UCSD-AML1 (cell line): ENCODE results near the gene RHOXF2B.
"Not testable (repeated sequence)": the region's sequence is repeated elsewhere in the genome, so short reads cannot be mapped to it uniquely, and the experiment has no call there.

Experiments
- DNase-seq: peaks from one replicate; lab custom pipeline; 2025; ENCODE audit not compliant: unreplicated experiment; lab: John Stamatoyannopoulos, UW

Gene RHOXF2B

DNA sequence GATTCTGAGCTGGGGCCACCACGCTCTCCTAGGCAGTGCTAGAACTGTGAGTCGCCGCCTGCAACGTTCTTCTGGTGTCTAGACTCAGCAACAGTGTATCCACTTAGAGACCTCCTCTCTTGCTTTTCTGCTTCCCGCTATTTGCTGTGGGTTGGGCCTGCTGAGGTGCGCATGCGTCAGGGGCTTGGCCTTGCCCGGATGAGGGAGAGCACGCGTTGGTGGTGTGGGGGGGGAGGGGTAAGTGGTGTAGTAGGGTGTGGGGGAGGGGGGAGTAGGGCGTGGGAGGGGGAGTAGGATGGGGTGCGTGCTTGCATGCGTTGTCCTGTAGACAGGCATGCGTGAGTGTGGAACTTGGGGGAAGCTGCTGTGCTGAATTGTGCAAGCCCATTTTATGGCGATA is at the start of gene RHOXF2B:
Gene RHOXF2B, minus strand, starts transcription at position 101 of the 400 bp plus-strand sequence. CDS start 138 bp downstream, outside the sequence.
- not testable (repeated sequence) for DNase-seq

- DNase-seq = no peak
Measured at GRCh38 chrX:120125444-120125843, 48.0 kb upstream of the RHOXF2B start.

GRCh38 chrX:120120223-120120622 is 42.7 kb upstream of the RHOXF2B start:
- no peak for DNase-seq

DNA sequence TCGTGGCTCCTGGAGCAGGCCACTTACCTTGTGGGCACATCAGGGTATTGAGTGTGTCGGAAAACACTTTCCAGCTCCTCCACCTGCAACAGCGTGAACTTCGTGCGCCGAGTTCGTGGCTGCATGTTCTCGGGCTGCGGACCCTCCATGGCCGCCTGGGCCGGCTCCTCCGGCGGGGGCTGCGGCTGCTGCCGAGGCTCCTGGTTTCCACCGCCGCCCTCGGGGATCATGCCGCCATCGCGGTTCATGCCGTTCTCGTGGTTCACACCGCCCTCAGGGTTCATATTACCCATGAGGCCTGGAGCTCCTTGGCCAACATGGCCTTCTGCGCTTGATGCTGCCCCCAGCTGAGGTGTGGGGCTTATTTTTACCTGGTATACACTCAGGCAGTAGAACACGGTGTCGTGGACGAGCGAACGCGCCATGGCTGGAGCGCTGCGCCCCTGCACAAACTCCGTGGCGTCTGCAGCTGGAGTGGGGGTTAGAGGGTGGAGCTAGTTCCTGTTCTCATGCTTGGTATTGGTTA is 38.0 kb upstream of the RHOXF2B start, which contains the start of gene RHOXF1:
Gene RHOXF1, minus strand, starts transcription at position 476 of the 526 bp plus-strand sequence. Its CDS starts 51 bp downstream, at position 425.
- no peak for DNase-seq

- DNase-seq = no peak
Measured at GRCh38 chrX:120111611-120112010, 34.1 kb upstream of the RHOXF2B start.

- no peak for DNase-seq
Measured at GRCh38 chrX:120109378-120109777, 31.9 kb upstream of the RHOXF2B start.

GRCh38 chrX:120104707-120105106 is 27.2 kb upstream of the RHOXF2B start:
- DNase-seq = not testable (repeated sequence)

- not testable (repeated sequence) for DNase-seq
Measured at GRCh38 chrX:120101057-120101456, 23.6 kb upstream of the RHOXF2B start.

DNA sequence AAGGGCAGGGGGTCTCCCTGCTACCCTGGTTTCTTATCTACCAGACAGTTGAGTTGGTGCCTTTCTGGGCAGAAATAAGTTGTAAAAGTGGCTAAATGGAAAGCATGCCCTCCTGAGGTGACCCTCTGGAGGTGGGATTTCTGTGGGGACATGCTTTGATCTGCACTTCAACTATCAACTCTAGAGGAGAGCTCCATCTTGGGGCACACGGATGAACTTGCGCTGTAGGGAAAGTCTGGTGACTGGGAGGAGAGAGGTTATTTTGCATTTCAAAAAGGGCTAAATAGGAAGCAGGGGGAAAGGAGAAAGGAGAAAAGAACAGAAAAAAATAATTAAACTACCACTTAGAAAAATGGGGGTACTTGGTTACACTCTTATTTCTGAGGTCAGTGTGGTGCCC is 12.7 kb upstream of the RHOXF2B start:
- DNase-seq = no peak

GRCh38 chrX:120087289-120088017 is 10.0 kb upstream of the RHOXF2B start:
- DNase-seq = no peak

GRCh38 chrX:120085553-120086185 is 8.2 kb upstream of the RHOXF2B start:
- DNase-seq = not testable (repeated sequence)

DNA sequence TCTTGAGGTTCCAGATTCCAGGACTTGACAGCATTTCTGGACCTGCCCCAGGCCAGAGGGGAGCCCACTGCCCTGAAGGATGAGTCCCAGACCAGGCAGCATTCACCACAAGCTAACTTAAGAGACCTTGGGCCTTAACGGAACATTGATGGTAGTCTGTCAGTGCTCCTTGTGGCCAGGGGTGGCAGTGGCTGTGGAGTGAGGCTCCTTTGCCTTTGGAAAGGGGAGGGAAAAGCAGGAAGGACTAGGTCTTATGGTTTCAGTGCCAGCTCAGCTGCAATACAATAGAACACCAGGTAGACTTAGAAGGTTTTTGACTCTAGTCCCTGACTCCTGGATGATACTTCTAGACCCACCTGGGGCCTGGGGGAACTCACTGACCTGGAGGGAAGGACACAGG is 11.3 kb downstream of the RHOXF2B start:
- not testable (repeated sequence) for DNase-seq

- not testable (repeated sequence) for DNase-seq
Measured at GRCh38 chrX:120042712-120043111, 34.8 kb downstream of the RHOXF2B start.

- DNase-seq = not testable (repeated sequence)
Measured at GRCh38 chrX:120042247-120042646, 35.2 kb downstream of the RHOXF2B start.

GRCh38 chrX:120040176-120040575 is 37.3 kb downstream of the RHOXF2B start:
- not testable (repeated sequence) for DNase-seq

DNA sequence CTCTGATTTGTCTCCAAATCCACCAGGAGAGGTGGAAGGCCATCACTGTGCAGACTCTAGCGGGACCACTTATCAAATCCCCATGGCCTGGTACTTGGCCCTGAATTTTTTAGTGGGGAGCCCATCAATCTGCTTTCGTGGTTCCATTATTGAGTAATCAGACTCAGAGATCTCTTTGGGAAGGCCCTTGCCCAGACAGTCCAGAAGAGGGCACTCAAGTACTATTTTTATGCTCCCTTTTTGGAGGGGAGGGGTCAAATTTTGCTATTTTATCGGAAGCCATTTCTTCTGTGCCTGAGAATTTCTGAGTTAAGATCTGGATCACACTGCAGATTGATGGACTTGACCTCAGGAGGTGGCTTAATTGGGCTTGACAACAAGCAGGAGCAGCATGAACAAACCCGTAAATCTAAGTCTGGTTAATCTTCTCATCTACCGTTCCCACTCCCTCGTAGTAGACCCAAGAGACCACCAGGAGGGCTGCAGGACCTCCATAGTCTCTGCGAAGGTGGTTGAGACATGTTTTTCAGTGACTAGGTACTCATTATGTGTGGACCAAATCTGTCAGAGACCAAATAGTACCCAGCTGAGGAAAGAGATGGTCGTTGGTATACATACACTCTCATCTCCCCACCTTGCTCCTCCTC is 38.3 kb downstream of the RHOXF2B start:
- not testable (repeated sequence) for DNase-seq

DNA sequence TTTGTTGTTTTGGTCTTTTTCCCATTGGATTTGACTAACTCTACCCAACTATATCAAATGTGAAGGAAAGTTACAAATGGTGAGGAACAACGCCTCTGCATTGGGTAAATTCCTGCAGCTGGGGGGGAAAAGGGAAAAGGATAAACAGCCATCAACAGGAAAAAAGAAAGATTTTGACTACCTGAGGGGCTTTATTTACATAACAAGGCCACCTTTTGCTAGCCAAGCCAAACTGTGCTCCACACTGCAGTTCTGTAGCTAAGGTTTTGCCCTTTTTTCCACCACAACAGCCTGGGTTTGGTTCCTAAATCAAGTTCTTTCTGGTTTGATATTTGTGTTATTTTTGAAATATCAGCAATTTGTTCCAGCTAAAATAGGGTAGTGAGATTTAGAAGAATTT is 40.8 kb downstream of the RHOXF2B start:
- DNase-seq = no peak

- DNase-seq = not testable (repeated sequence)
Measured at GRCh38 chrX:120035522-120036309, 41.8 kb downstream of the RHOXF2B start.

GRCh38 chrX:120029354-120029753 is 48.1 kb downstream of the RHOXF2B start:
- no peak for DNase-seq

DNA sequence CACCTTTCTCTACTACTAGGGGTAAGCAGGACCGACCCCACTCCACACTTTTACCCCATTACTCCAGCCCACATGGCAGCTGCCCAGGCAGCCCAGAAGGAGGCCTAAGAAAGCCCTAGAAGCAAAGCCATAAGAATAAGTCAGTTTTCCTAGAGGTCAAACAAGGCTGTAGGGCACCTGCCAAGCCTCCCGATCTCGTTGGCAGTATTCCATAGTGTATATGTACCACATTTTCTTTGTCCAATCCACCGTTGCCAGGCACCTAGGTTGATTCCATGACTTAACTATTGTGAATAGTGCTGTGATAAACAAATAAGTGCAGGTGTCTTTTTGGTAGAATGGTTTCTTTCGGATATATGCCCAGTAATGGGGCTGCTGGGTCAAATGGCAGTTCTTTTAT is 54.2 kb downstream of the RHOXF2B start:
- DNase-seq = no peak

GRCh38 chrX:120022763-120023162 is 54.7 kb downstream of the RHOXF2B start:
- no peak for DNase-seq
